Neural progenitor cell (in vitro differentiated cells): ENCODE measurements around the gene KHNYN. TPM values are rescaled to one million over a fixed set of nuclear protein-coding genes. Genes with fewer than 3 reads are reported as not detected.
A peak's percentile ranks its signal among the peaks of the same experiment; 100 is the strongest.

Experiments used
- DNase-seq: peaks from one replicate; pipeline ENCODE4 v3.0.0-alpha.2; 2016; ENCODE audit warnings: low spot score
- H2AFZ ChIP-seq: fragments of 200-600 bp; sonication (generic); replicated peaks from 2 replicates; pipeline ENCODE4 v1.6.1; 2016; ENCODE audit warnings: antibody characterized with exemption
- H3F3A ChIP-seq: fragments of 200-600 bp; sonication (generic); 2 replicates; pipeline ENCODE4 v1.6.1; 2016; ENCODE audit warnings: antibody characterized with exemption, low read depth
- H3K27ac ChIP-seq: fragments of 200-600 bp; sonication (generic); 2 replicates; pipeline ENCODE4 v1.5.1; 2016; ENCODE audit warnings: mild to moderate bottlenecking
- H3K27me3 ChIP-seq: fragments of 200-600 bp; sonication (generic); 2 replicates; pipeline ENCODE4 v1.6.1; 2016; ENCODE audit warnings: mild to moderate bottlenecking, moderate library complexity
- H3K36me3 ChIP-seq: fragments of 200-600 bp; sonication (generic); 2 replicates; pipeline ENCODE4 v1.5.1; 2016
- H3K4me1 ChIP-seq: fragments of 200-600 bp; sonication (generic); 2 replicates; pipeline ENCODE4 v1.6.1; 2016; ENCODE audit warnings: mixed run types
- H3K4me2 ChIP-seq: fragments of 200-600 bp; sonication (generic); 2 replicates; pipeline ENCODE4 v1.6.1; 2016
- H3K4me3 ChIP-seq: fragments of 200-600 bp; sonication (generic); 2 replicates; pipeline ENCODE4 v1.5.1; 2016
- H3K79me2 ChIP-seq: fragments of 200-600 bp; sonication (generic); 2 replicates; pipeline ENCODE4 v1.6.1; 2016; ENCODE audit warnings: low read depth
- H3K9ac ChIP-seq: fragments of 200-600 bp; sonication (generic); 2 replicates; pipeline ENCODE4 v1.6.1; 2016
- H3K9me3 ChIP-seq: fragments of 200-600 bp; sonication (generic); 2 replicates; pipeline ENCODE4 v1.5.1; 2016; ENCODE audit warnings: low read depth
- H4K20me1 ChIP-seq: fragments of 200-600 bp; sonication (generic); 2 replicates; pipeline ENCODE4 v1.6.1; 2016; ENCODE audit warnings: low read depth
- H3K27ac Mint-ChIP-seq: 3 replicates; pipeline ENCODE4 v1.8.0; 2021; ENCODE audit warnings: mixed read lengths
- H3K27me3 Mint-ChIP-seq: 2 replicates; pipeline ENCODE4 v1.8.0; 2022; ENCODE audit warnings: low read depth, mild to moderate bottlenecking, inconsistent platforms, moderate library complexity, mixed read lengths; ENCODE audit not compliant: insufficient read depth
- H3K36me3 Mint-ChIP-seq: 3 replicates; pipeline ENCODE4 v1.8.0; 2021; ENCODE audit warnings: mixed read lengths
- H3K4me1 Mint-ChIP-seq: 3 replicates; pipeline ENCODE4 v1.8.0; 2021; ENCODE audit warnings: mixed read lengths
- H3K4me3 Mint-ChIP-seq: 3 replicates; pipeline ENCODE4 v1.8.0; 2021; ENCODE audit warnings: mild to moderate bottlenecking, moderate library complexity, mixed read lengths
- H3K9me3 Mint-ChIP-seq: 3 replicates; pipeline ENCODE4 v1.8.0; 2020; ENCODE audit warnings: mixed read lengths
- EZH2 ChIP-seq: fragments of 200-600 bp; sonication (generic); IDR thresholded peaks from 2 replicates; pipeline ENCODE4 v1.6.1; 2017; ENCODE audit warnings: antibody characterized with exemption, mild to moderate bottlenecking, moderate library complexity
- EZH2phosphoT487 ChIP-seq: fragments of 200-600 bp; sonication (generic); IDR thresholded peaks from 2 replicates; pipeline ENCODE4 v1.6.1; 2017; ENCODE audit warnings: antibody characterized with exemption
- total RNA-seq: library from RNA; depleted of rRNA; stranded (reverse); fragments of >200 nt; gene quantifications from 2 replicates; pipeline ENCODE4 v1.2.3, GENCODE V29; 2015; ENCODE audit warnings: low replicate concordance
- TF ChIP-seq, protein P1 (sequence below): fragments of 200-600 bp; sonication (generic); IDR thresholded peaks from 2 replicates; pipeline ENCODE4 v1.5.1; 2017; ENCODE audit warnings: antibody characterized with exemption, mild to moderate bottlenecking

KHNYN gene
- total RNA-seq, 1 donor from 2014 or later, result 20.4 TPM

GRCh38 chr14:24430682-24431568 lies 1.2 kb downstream of the KHNYN start:
- H3K9me3 ChIP-seq, result no peaks in the 10 kb centered on the region
- Mint-ChIP-seq H3K4me3 (peak overlapping the region; percentile 90), H3K27me3 (peaks cover 8% of the 10 kb centered on the region), H3K4me1 (peaks cover 17% of the 10 kb centered on the region), H3K36me3 (peaks cover 3% of the 10 kb centered on the region), H3K9me3 (no peaks in the 10 kb centered on the region), H3K27ac (peak overlapping the region; percentile 66)
- no peaks in the 10 kb centered on the region for H3K4me1 ChIP-seq
- H4K20me1 ChIP-seq, result peaks cover 22% of the 10 kb centered on the region
- no peak overlapping the region for H2AFZ ChIP-seq
- peaks cover 20% of the 10 kb centered on the region for H3F3A ChIP-seq
- TF ChIP-seq EZH2phosphoT487 (no peak), EZH2 (no peak)
- TF ChIP-seq, protein P1, sequence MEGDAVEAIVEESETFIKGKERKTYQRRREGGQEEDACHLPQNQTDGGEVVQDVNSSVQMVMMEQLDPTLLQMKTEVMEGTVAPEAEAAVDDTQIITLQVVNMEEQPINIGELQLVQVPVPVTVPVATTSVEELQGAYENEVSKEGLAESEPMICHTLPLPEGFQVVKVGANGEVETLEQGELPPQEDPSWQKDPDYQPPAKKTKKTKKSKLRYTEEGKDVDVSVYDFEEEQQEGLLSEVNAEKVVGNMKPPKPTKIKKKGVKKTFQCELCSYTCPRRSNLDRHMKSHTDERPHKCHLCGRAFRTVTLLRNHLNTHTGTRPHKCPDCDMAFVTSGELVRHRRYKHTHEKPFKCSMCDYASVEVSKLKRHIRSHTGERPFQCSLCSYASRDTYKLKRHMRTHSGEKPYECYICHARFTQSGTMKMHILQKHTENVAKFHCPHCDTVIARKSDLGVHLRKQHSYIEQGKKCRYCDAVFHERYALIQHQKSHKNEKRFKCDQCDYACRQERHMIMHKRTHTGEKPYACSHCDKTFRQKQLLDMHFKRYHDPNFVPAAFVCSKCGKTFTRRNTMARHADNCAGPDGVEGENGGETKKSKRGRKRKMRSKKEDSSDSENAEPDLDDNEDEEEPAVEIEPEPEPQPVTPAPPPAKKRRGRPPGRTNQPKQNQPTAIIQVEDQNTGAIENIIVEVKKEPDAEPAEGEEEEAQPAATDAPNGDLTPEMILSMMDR, result no peak
- DNase-seq, result peak; percentile 10
- peaks cover 28% of the 10 kb centered on the region for H3K27me3 ChIP-seq
- H3K4me3 ChIP-seq, result peak overlapping the region; percentile 68
- H3K4me2 ChIP-seq, result peak overlapping the region; percentile 89
- no peaks in the 10 kb centered on the region for H3K36me3 ChIP-seq
- peak overlapping the region; percentile 21 for H3K9ac ChIP-seq
- H3K27ac ChIP-seq, result no peak overlapping the region
- peaks cover 4% of the 10 kb centered on the region for H3K79me2 ChIP-seq

DNA sequence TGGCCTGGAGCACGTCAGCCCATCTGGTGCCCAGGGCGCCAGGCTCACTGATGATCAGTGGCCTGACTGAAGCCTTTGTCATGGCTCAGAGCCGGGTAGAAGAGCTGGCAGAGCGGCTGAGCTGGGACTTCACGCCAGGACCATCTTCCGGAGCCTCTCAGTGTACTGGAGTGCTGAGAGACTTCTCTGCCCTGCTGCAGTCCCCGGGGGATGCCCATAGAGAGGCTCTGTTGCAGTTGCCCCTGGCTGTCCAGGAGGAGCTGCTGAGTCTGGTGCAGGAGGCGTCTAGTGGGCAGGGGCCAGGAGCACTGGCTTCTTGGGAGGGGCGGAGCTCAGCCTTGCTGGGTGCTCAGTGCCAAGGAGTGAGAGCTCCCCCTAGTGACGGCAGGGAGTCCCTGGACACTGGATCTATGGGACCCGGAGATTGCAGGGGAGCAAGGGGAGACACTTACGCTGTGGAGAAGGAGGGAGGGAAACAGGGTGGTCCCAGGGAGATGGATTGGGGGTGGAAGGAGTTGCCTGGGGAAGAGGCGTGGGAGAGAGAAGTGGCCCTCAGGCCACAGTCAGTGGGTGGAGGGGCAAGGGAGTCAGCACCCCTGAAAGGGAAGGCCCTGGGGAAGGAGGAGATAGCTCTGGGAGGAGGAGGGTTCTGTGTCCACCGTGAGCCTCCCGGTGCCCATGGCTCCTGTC lies 2.0 kb downstream of the KHNYN start:
- Mint-ChIP-seq H3K27me3 (peaks cover 6% of the 10 kb centered on the region), H3K27ac (peak overlapping the region; percentile 58), H3K4me3 (peak overlapping the region; percentile 90), H3K36me3 (peaks cover 3% of the 10 kb centered on the region), H3K4me1 (peaks cover 20% of the 10 kb centered on the region), H3K9me3 (no peaks in the 10 kb centered on the region)
- Histone ChIP-seq H2AFZ (no peak overlapping the region), H3K9ac (no peak overlapping the region), H4K20me1 (peaks cover 27% of the 10 kb centered on the region), H3K79me2 (peaks cover 4% of the 10 kb centered on the region), H3K9me3 (no peaks in the 10 kb centered on the region), H3F3A (peaks cover 23% of the 10 kb centered on the region), H3K4me2 (peak overlapping the region; percentile 89), H3K27ac (no peak overlapping the region), H3K36me3 (no peaks in the 10 kb centered on the region), H3K4me3 (no peak overlapping the region), H3K4me1 (no peaks in the 10 kb centered on the region), H3K27me3 (peaks cover 22% of the 10 kb centered on the region)
- TF ChIP-seq, protein P1, result peak; percentile 92
- no peak for TF ChIP-seq EZH2
- peak; percentile 95 for DNase-seq

DNA sequence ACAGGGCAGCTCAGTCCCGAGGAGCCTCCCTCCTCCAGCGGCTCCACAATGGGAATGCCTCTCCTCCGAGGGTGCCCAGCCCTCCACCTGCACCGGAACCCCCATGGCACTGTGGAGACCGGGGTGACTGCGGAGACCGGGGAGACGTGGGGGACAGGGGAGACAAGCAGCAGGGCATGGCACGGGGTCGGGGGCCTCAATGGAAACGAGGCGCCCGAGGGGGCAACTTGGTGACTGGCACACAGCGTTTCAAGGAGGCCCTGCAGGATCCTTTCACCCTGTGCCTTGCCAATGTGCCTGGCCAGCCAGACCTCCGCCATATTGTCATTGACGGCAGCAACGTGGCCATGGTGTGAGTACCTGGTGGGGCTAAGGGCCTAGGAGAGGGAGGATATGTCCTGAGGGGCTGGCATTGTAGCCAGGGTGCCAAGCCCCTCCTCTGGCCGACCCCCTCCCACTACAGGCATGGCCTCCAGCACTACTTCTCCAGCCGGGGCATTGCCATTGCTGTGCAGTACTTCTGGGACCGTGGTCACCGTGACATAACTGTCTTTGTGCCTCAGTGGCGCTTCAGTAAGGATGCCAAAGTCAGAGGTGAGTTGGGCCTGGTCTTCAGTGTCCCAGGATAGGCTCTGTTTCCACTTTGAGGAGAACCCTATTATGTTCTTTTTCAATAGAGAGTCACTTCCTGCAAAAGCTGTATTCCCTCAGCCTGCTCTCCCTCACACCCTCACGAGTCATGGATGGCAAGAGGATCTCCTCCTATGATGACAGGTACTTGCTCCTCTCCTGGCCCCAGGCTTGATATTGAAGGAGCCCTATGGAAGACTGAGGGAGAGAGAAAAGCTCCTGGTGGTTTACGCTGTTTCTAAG lies 2.7 kb downstream of the KHNYN start:
- H3K4me1 Mint-ChIP-seq, result peaks cover 22% of the 10 kb centered on the region
- H3K27me3 ChIP-seq, result peaks cover 16% of the 10 kb centered on the region
- H3K4me2 ChIP-seq, result no peak overlapping the region
- peaks cover 29% of the 10 kb centered on the region for H3F3A ChIP-seq
- no peaks in the 10 kb centered on the region for H3K36me3 ChIP-seq
- peaks cover 7% of the 10 kb centered on the region for H3K27me3 Mint-ChIP-seq
- H4K20me1 ChIP-seq, result peaks cover 35% of the 10 kb centered on the region
- H2AFZ ChIP-seq, result no peak overlapping the region
- H3K79me2 ChIP-seq, result peaks cover 4% of the 10 kb centered on the region
- no peak for DNase-seq
- H3K9me3 Mint-ChIP-seq, result no peaks in the 10 kb centered on the region
- no peak overlapping the region for H3K9ac ChIP-seq
- H3K36me3 Mint-ChIP-seq, result peaks cover 5% of the 10 kb centered on the region
- no peak overlapping the region for H3K27ac ChIP-seq
- no peak overlapping the region for H3K27ac Mint-ChIP-seq
- no peak overlapping the region for H3K4me3 Mint-ChIP-seq
- H3K4me1 ChIP-seq, result no peaks in the 10 kb centered on the region
- no peaks in the 10 kb centered on the region for H3K9me3 ChIP-seq
- TF ChIP-seq, protein P1, result no peak
- TF ChIP-seq EZH2 (no peak), EZH2phosphoT487 (no peak)
- no peak overlapping the region for H3K4me3 ChIP-seq
